Endodermal cell (in vitro differentiated cells): ENCODE data around the gene BIVM. TPM values are rescaled to one million over a fixed set of nuclear protein-coding genes. Genes with fewer than 3 reads are reported as not detected.

Source experiments
- DNase-seq: peaks from one replicate; pipeline ENCODE4 v3.0.0-alpha.2; 2017
- H3K27ac ChIP-seq: 2 replicates; pipeline ENCODE4 v1.5.1; 2013; ENCODE audit warnings: mild to moderate bottlenecking, low read depth, low read length, moderate library complexity
- H3K27me3 ChIP-seq: 2 replicates; pipeline ENCODE4 v1.6.1; 2013; ENCODE audit warnings: mild to moderate bottlenecking, low read length, moderate library complexity; ENCODE audit not compliant: insufficient read depth, control insufficient read depth, poor library complexity, severe bottlenecking
- H3K36me3 ChIP-seq: 2 replicates; pipeline ENCODE4 v1.7.0; 2013; ENCODE audit warnings: mild to moderate bottlenecking, low read length, moderate library complexity; ENCODE audit not compliant: control insufficient read depth, insufficient read depth
- H3K4me1 ChIP-seq: one replicate; pipeline ENCODE4 v1.7.0; 2013; ENCODE audit warnings: low read length; ENCODE audit not compliant: control insufficient read depth, insufficient read depth
- H3K4me3 ChIP-seq: 2 replicates; pipeline ENCODE4 v1.5.1; 2013; ENCODE audit warnings: mild to moderate bottlenecking, low read length, moderate library complexity
- H3K9ac ChIP-seq: 2 replicates; pipeline ENCODE4 v1.6.1; 2013; ENCODE audit warnings: mild to moderate bottlenecking, low read length, moderate library complexity; ENCODE audit not compliant: poor library complexity, severe bottlenecking; ENCODE audit errors: extremely low read depth
- H3K9me3 ChIP-seq: 2 replicates; pipeline ENCODE4 v1.6.1; 2013; ENCODE audit warnings: mild to moderate bottlenecking, low read length, moderate library complexity; ENCODE audit not compliant: control insufficient read depth
- H3K27ac Mint-ChIP-seq: 2 replicates; pipeline ENCODE4 v1.8.0; 2020; ENCODE audit warnings: mixed read lengths
- H3K27me3 Mint-ChIP-seq: 2 replicates; pipeline ENCODE4 v1.8.0; 2021; ENCODE audit warnings: mild to moderate bottlenecking, mixed read lengths; ENCODE audit not compliant: insufficient read depth
- H3K36me3 Mint-ChIP-seq: 2 replicates; pipeline ENCODE4 v1.8.0; 2020; ENCODE audit warnings: low read depth, mixed read lengths
- H3K4me1 Mint-ChIP-seq: 2 replicates; pipeline ENCODE4 v1.8.0; 2020; ENCODE audit warnings: mixed read lengths
- H3K4me3 Mint-ChIP-seq: 2 replicates; pipeline ENCODE4 v1.8.0; 2020; ENCODE audit warnings: mild to moderate bottlenecking, moderate library complexity, mixed read lengths
- H3K9me3 Mint-ChIP-seq: 2 replicates; pipeline ENCODE4 v1.8.0; 2020; ENCODE audit warnings: mild to moderate bottlenecking, mixed read lengths
- WGBS, 2 experiments: methylation state at CpG; one replicate each; pipeline versions ENCODE4 v1.1.5 to v1.1.7; 2013; ENCODE audit warnings: missing lambda C conversion rate in 2 of 2, mixed read lengths in 1 of 2; ENCODE audit not compliant: insufficient coverage in 1 of 2, insufficient read length in 1 of 2; 5-methylcytosine and 5-hydroxymethylcytosine counted together
- total RNA-seq, 2 donors: library from RNA; stranded (reverse); fragmentation: NEBNext Ultra II Directional in 1 of 2; extraction: Animal tissue kit (Norgen Biotek cat#: 25700) in 1 of 2; gene quantifications; 2 replicates in 1 of 2; 3 replicates in 1 of 2; pipeline ENCODE4 v1.2.1, GENCODE V29; 2021
- TF ChIP-seq, protein P1 (sequence below): fragments of 200-600 bp; sonication (generic); conservative IDR thresholded peaks from 2 replicates; pipeline ENCODE4 v1.5.0; 2021; ENCODE audit warnings: antibody characterized with exemption, mild to moderate bottlenecking

The BIVM gene
- total RNA-seq, 2 donors from 2014 or later, result 14.7 to 15.0 TPM

GRCh38 chr13:102846261-102847015 is 47.5 kb downstream of the BIVM start:
- Mint-ChIP-seq H3K36me3 (no peaks in the 10 kb centered on the region), H3K4me3 (peak overlapping the region; percentile 95), H3K9me3 (no peaks in the 10 kb centered on the region), H3K4me1 (peaks cover 16% of the 10 kb centered on the region), H3K27ac (peak overlapping the region; percentile 98), H3K27me3 (no peaks in the 10 kb centered on the region)
- WGBS, 2 experiments, result 1 to 5% methylated on average over 16 to 30 of the region's 31 CpGs
- Histone ChIP-seq H3K9ac (peak overlapping the region; percentile 79), H3K36me3 (no peaks in the 10 kb centered on the region), H3K27ac (peak overlapping the region; percentile 94), H3K4me1 (no peaks in the 10 kb centered on the region), H3K27me3 (no peaks in the 10 kb centered on the region), H3K4me3 (peak overlapping the region; percentile 94), H3K9me3 (no peaks in the 10 kb centered on the region)
- DNase-seq, result peak; percentile 53
- TF ChIP-seq, protein P1, sequence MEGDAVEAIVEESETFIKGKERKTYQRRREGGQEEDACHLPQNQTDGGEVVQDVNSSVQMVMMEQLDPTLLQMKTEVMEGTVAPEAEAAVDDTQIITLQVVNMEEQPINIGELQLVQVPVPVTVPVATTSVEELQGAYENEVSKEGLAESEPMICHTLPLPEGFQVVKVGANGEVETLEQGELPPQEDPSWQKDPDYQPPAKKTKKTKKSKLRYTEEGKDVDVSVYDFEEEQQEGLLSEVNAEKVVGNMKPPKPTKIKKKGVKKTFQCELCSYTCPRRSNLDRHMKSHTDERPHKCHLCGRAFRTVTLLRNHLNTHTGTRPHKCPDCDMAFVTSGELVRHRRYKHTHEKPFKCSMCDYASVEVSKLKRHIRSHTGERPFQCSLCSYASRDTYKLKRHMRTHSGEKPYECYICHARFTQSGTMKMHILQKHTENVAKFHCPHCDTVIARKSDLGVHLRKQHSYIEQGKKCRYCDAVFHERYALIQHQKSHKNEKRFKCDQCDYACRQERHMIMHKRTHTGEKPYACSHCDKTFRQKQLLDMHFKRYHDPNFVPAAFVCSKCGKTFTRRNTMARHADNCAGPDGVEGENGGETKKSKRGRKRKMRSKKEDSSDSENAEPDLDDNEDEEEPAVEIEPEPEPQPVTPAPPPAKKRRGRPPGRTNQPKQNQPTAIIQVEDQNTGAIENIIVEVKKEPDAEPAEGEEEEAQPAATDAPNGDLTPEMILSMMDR, result no peak

DNA sequence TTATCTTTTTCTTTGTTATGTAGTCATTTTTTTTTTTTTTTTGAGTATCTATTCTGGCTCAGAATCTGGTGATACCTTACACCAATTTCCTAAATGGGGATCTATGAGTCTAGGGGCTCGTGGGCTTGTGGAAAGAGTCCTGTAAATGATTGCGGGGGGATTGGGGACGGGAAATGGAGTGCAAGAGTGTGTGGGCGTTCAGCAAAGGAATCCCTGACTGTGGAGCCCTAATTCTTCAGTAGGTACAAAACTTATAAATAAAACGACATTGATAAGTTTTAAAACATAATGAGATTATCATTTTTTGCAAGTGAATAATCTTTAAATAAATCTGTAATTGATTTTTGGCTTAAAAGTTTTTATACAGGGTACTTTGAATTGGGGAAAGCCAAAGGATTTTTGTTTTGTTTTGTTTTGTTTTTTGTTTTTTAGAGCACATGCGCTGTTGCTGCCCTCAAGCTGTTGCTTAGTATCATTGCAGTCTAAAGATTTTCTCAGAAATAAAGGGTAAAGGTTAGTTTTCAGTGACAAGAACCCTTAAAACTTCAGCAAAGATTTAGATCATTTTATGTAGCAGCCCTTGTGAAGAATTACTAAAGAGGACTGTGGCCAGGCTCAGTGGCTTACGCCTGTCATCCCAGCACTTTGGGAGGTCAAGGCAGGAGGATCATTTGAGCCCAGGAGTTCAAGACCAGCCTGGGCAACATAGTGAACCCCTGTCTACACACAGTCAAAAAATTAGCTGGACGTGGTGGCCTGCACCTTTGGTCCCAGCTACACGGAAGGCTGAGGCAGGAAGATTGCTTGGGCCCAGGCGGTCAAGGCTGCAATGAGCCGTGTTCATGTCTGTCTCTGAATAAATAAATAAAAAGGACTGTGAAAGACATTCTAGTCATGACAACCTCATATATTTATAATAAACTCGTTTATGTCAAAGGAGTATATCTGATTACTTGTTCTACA is 48.6 kb downstream of the BIVM start:
- no peaks in the 10 kb centered on the region for H3K9me3 ChIP-seq
- no peaks in the 10 kb centered on the region for H3K27me3 Mint-ChIP-seq

GRCh38 chr13:102848956-102849355 is 50.0 kb downstream of the BIVM start:
- 89 to 91% methylated on average over 5 to 6 of the region's 6 CpGs for WGBS, 2 experiments
- Mint-ChIP-seq H3K36me3 (peaks cover 6% of the 10 kb centered on the region), H3K9me3 (no peaks in the 10 kb centered on the region), H3K4me3 (no peak overlapping the region), H3K27me3 (no peaks in the 10 kb centered on the region), H3K27ac (no peak overlapping the region), H3K4me1 (peaks cover 16% of the 10 kb centered on the region)
- Histone ChIP-seq H3K4me1 (no peaks in the 10 kb centered on the region), H3K4me3 (no peak overlapping the region), H3K9me3 (no peaks in the 10 kb centered on the region), H3K27me3 (no peaks in the 10 kb centered on the region), H3K27ac (no peak overlapping the region), H3K9ac (no peak overlapping the region), H3K36me3 (peaks cover 15% of the 10 kb centered on the region)
- TF ChIP-seq, protein P1, result no peak
- no peak for DNase-seq

More for the DNA sequence above, 48.6 kb downstream of the BIVM start:
- Histone ChIP-seq H3K4me1 (no peaks in the 10 kb centered on the region), H3K4me3 (peak overlapping the region; percentile 94), H3K27ac (no peak overlapping the region), H3K9ac (peak overlapping the region; percentile 79), H3K36me3 (peaks cover 2% of the 10 kb centered on the region), H3K27me3 (no peaks in the 10 kb centered on the region)
- Mint-ChIP-seq H3K4me3 (peak overlapping the region; percentile 95), H3K4me1 (peaks cover 16% of the 10 kb centered on the region), H3K27ac (peak overlapping the region; percentile 54), H3K9me3 (no peaks in the 10 kb centered on the region), H3K36me3 (peaks cover 2% of the 10 kb centered on the region)
- 42 to 46% methylated on average over 3 to 9 of the region's 12 CpGs for WGBS, 2 experiments
- no peak for DNase-seq
- TF ChIP-seq, protein P1, result peak; percentile 81
